Trophoblast cell (in vitro differentiated cells and primary cell): ENCODE results near the gene MRPL27.
"Not testable (repeated sequence)": the region's sequence is repeated elsewhere in the genome, so short reads cannot be mapped to it uniquely, and the experiment has no call there.

Experiments
- DNase-seq, 2 donors: peaks; one replicate each; pipeline ENCODE4 v3.0.0-alpha.2; 2016
- H2AFZ ChIP-seq: 2 replicates; pipeline ENCODE4 v1.6.1; 2013; ENCODE audit warnings: low read length, moderate library complexity, mild to moderate bottlenecking; ENCODE audit not compliant: insufficient read depth, poor library complexity
- H2AK5ac ChIP-seq: 2 replicates; pipeline ENCODE4 v1.6.1; 2013; ENCODE audit warnings: mild to moderate bottlenecking, low read length
- H2BK120ac ChIP-seq: 2 replicates; pipeline ENCODE4 v1.6.1; 2013; ENCODE audit warnings: low read length, mild to moderate bottlenecking, moderate library complexity; ENCODE audit not compliant: insufficient read depth, poor library complexity
- H2BK12ac ChIP-seq: 2 replicates; pipeline ENCODE4 v1.6.1; 2013; ENCODE audit warnings: mild to moderate bottlenecking, low read length, moderate library complexity
- H2BK5ac ChIP-seq: 2 replicates; pipeline ENCODE4 v1.6.1; 2013; ENCODE audit warnings: low read length, low read depth, moderate library complexity, mild to moderate bottlenecking; ENCODE audit not compliant: poor library complexity
- H3K14ac ChIP-seq: 2 replicates; pipeline ENCODE4 v1.6.1; 2013; ENCODE audit warnings: mild to moderate bottlenecking, low read length
- H3K18ac ChIP-seq: 2 replicates; pipeline ENCODE4 v1.6.1; 2013; ENCODE audit warnings: mild to moderate bottlenecking, low read length
- H3K23ac ChIP-seq: 2 replicates; pipeline ENCODE4 v1.6.1; 2013; ENCODE audit warnings: low read length
- H3K27ac ChIP-seq: 2 replicates; pipeline ENCODE4 v1.5.1; 2013; ENCODE audit warnings: low read depth, mild to moderate bottlenecking, inconsistent platforms, low read length, moderate library complexity
- H3K27me3 ChIP-seq: 2 replicates; pipeline ENCODE4 v1.6.1; 2013; ENCODE audit warnings: inconsistent platforms, mild to moderate bottlenecking, low read length, moderate library complexity; ENCODE audit not compliant: insufficient read depth
- H3K36me3 ChIP-seq, 2 experiments: 1 replicate in 1 of 2; 2 replicates in 1 of 2; pipeline ENCODE4 v1.6.1; 2013; ENCODE audit warnings: low read length in 2 of 2, mild to moderate bottlenecking in 2 of 2, moderate library complexity in 1 of 2; ENCODE audit not compliant: insufficient read depth in 2 of 2, control insufficient read depth in 1 of 2
- H3K4ac ChIP-seq: 2 replicates; pipeline ENCODE4 v1.6.1; 2013; ENCODE audit warnings: low read depth, mild to moderate bottlenecking, low read length, moderate library complexity
- H3K4me1 ChIP-seq, 2 experiments: 1 replicate in 1 of 2; 2 replicates in 1 of 2; pipeline ENCODE4 v1.6.1; 2013; ENCODE audit warnings: low read length in 2 of 2, mild to moderate bottlenecking in 2 of 2, moderate library complexity in 1 of 2; ENCODE audit not compliant: insufficient read depth in 2 of 2, control insufficient read depth in 1 of 2
- H3K4me2 ChIP-seq: 2 replicates; pipeline ENCODE4 v1.6.1; 2013; ENCODE audit warnings: inconsistent platforms, mild to moderate bottlenecking, low read length, moderate library complexity
- H3K4me3 ChIP-seq: 2 replicates; pipeline ENCODE4 v1.5.1; 2013; ENCODE audit warnings: mild to moderate bottlenecking, low read depth, low read length, inconsistent platforms
- H3K79me1 ChIP-seq: one replicate; pipeline ENCODE4 v1.6.1; 2013; ENCODE audit warnings: low read length
- H3K79me2 ChIP-seq: 2 replicates; pipeline ENCODE4 v1.6.1; 2013; ENCODE audit warnings: low read length, mild to moderate bottlenecking; ENCODE audit not compliant: control insufficient read depth, insufficient read depth, poor library complexity
- H3K9ac ChIP-seq: 2 replicates; pipeline ENCODE4 v1.6.1; 2013; ENCODE audit warnings: mild to moderate bottlenecking, low read length
- H3K9me3 ChIP-seq: 2 replicates; pipeline ENCODE4 v1.6.1; 2013; ENCODE audit warnings: low read depth, mild to moderate bottlenecking, control low read depth, inconsistent platforms, low read length; ENCODE audit not compliant: insufficient read depth
- H4K12ac ChIP-seq: 2 replicates; pipeline ENCODE4 v1.6.1; 2013; ENCODE audit warnings: low read depth, mild to moderate bottlenecking, low read length, moderate library complexity
- H4K8ac ChIP-seq: 2 replicates; pipeline ENCODE4 v1.6.1; 2013; ENCODE audit warnings: low read depth, mild to moderate bottlenecking, low read length, moderate library complexity
- H4K91ac ChIP-seq: one replicate; pipeline ENCODE4 v1.6.1; 2013; ENCODE audit warnings: low read depth, mild to moderate bottlenecking, low read length, moderate library complexity
- WGBS: extraction: QIAGEN DNeasy Blood & Tissue Kit; methylation state at CpG from one replicate; pipeline ENCODE4 v1.1.7; 2013; ENCODE audit warnings: missing lambda C conversion rate; ENCODE audit not compliant: insufficient read length, insufficient coverage; ENCODE audit errors: extremely low coverage; 5-methylcytosine and 5-hydroxymethylcytosine counted together

The MRPL27 gene

GRCh38 chr17:50406578-50406977 is 33.6 kb upstream of the MRPL27 start:
- Histone ChIP-seq H3K23ac (no peak overlapping the region), H2AK5ac (no peak overlapping the region), H3K4me2 (no peak overlapping the region), H3K4me1 (no peaks in the 10 kb centered on the region), H3K4me3 (no peak overlapping the region), H2AFZ (no peak overlapping the region), H3K79me2 (no peaks in the 10 kb centered on the region), H3K9ac (no peak overlapping the region), H2BK5ac (no peak overlapping the region), H3K4ac (no peak overlapping the region), H3K27ac (no peak overlapping the region), H3K9me3 (no peaks in the 10 kb centered on the region), H3K36me3 (no peaks in the 10 kb centered on the region), H2BK12ac (no peak overlapping the region), H4K91ac (no peak overlapping the region), H3K79me1 (no peaks in the 10 kb centered on the region), H3K27me3 (no peaks in the 10 kb centered on the region), H3K18ac (no peak overlapping the region), H3K14ac (no peak overlapping the region), H4K12ac (no peak overlapping the region), H4K8ac (no peak overlapping the region), H2BK120ac (no peak overlapping the region)
- no CpG with 5 or more reads among the region's 5 CpGs for WGBS
- DNase-seq = no peak

GRCh38 chr17:50405351-50405750 is 32.4 kb upstream of the MRPL27 start:
- not testable (repeated sequence) for H3K36me3 ChIP-seq, H3K23ac ChIP-seq, H3K14ac ChIP-seq, H4K91ac ChIP-seq, H3K4me3 ChIP-seq, H3K9me3 ChIP-seq, H2BK12ac ChIP-seq, H3K4me2 ChIP-seq, H3K18ac ChIP-seq, H3K4me1 ChIP-seq, H2BK5ac ChIP-seq, H2BK120ac ChIP-seq, H3K9ac ChIP-seq, H3K79me1 ChIP-seq, H3K27ac ChIP-seq, H2AK5ac ChIP-seq, H2AFZ ChIP-seq, H3K27me3 ChIP-seq, H4K8ac ChIP-seq, H4K12ac ChIP-seq, H3K4ac ChIP-seq, DNase-seq, H3K79me2 ChIP-seq
- WGBS = no CpG with 5 or more reads among the region's 4 CpGs

- H2AFZ ChIP-seq, H3K23ac ChIP-seq, H3K4me3 ChIP-seq, H3K79me1 ChIP-seq, H3K4ac ChIP-seq, H2BK120ac ChIP-seq, H3K9ac ChIP-seq, H3K18ac ChIP-seq, H3K36me3 ChIP-seq, DNase-seq, H4K91ac ChIP-seq, H3K9me3 ChIP-seq, H3K27me3 ChIP-seq, H2AK5ac ChIP-seq, H3K14ac ChIP-seq, H4K8ac ChIP-seq, H3K4me2 ChIP-seq, H3K27ac ChIP-seq, H2BK12ac ChIP-seq, H2BK5ac ChIP-seq, H4K12ac ChIP-seq: not testable (repeated sequence)
- WGBS = no CpG with 5 or more reads among the region's 8 CpGs
- Histone ChIP-seq H3K79me2 (peaks cover 15% of the 10 kb centered on the region), H3K4me1 (peaks cover 2 to 16% of the 10 kb centered on the region in 2 experiments)
Measured at GRCh38 chr17:50399591-50399990, 26.6 kb upstream of the MRPL27 start.

- peaks cover 7 to 17% of the 10 kb centered on the region in 2 experiments for H3K36me3 ChIP-seq
- H3K14ac ChIP-seq, H3K9me3 ChIP-seq, H4K91ac ChIP-seq, H3K4me2 ChIP-seq, H3K23ac ChIP-seq, H3K27me3 ChIP-seq, H2BK120ac ChIP-seq, H3K18ac ChIP-seq, H3K27ac ChIP-seq, H4K12ac ChIP-seq, H3K79me1 ChIP-seq, H2AFZ ChIP-seq, H4K8ac ChIP-seq, DNase-seq, H2BK12ac ChIP-seq, H3K4ac ChIP-seq, H2AK5ac ChIP-seq, H3K9ac ChIP-seq, H3K4me3 ChIP-seq, H2BK5ac ChIP-seq: not testable (repeated sequence)
- WGBS = no CpG with 5 or more reads among the region's 3 CpGs
- peaks cover 15% of the 10 kb centered on the region for H3K79me2 ChIP-seq
- H3K4me1 ChIP-seq = peaks cover 2 to 16% of the 10 kb centered on the region in 2 experiments
Measured at GRCh38 chr17:50398672-50399071, 25.7 kb upstream of the MRPL27 start.
